Hippocampal formation (tissue), 2 donors: ENCODE measurements around the gene ZNF177.
A peak's percentile ranks its signal among the peaks of the same experiment; 100 is the strongest.

ENCODE experiments used
- DNase-seq, 2 donors: peaks; one replicate each; lab custom pipeline; 2025; lab: John Stamatoyannopoulos, UW

The ZNF177 gene

DNA sequence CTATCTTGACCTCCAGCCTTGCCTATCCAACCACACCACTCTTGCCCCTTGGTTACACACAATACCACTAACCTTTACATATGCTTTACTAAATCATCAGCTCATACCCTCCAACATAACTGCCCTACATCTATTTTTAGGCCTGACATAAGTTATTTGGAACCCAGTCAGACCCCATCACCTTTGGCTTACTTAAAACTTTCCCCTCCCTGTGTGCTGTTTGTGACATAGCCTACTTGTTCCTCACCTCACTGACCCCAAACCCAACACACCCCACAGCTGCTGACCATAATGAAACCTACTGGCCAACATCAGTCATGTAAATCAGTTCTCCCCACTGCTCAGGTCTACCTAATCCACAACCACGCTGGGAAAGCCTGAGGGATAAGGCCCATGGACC, 67.6 kb downstream of the ZNF177 start:
- DNase-seq, result no peak

DNA sequence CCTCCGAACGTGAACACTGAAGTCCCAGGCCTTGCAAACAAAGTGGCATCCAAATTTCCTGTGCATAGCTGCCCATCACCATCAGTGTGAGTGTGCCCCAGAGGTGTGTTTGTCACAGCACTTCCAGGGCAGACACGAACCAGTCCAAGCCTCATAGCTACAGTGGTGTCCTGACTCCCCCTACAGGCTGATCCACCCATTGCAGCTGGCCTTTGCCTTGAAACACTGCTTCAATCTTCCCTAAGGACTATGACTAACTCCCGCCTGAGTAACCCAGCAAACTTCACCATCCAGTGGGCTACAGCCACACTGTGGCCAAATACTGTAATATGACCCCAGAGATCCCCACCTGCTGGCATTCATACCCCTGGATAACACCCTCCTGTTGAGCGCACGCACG, 68.7 kb downstream of the ZNF177 start:
- peak in 1 of 2 donors; percentile 0 for DNase-seq
